ENCODE results near the gene CACNA1H. TPM values are rescaled to one million over a fixed set of nuclear protein-coding genes. Genes with fewer than 3 reads are reported as not detected.

The CACNA1H gene
- total and polyA plus RNA-seq, 9 of the 15 experiments (the other 6 are each of a cell fraction or from before 2014, with no cell fraction given): 0.10 to 0.18 TPM; not detected in 7

- Histone ChIP-seq H3K27me3 (ENCODE audit: control insufficient read depth in 2 of 2, insufficient read depth in 2 of 2, low read length in 2 of 2) (peaks cover 7 to 63% of the 10 kb centered on the region in 2 experiments; a peak in 3 of 5 replicates), H3K4me3 (no peak overlapping the region), H4K20me1 (replicated peaks; ENCODE audit: control insufficient read depth, insufficient read depth, low read length) (peaks cover 6% of the 10 kb centered on the region; the same call in 1 of the 2 replicates), H2AFZ (ENCODE audit: low read depth, low read length) (no peak overlapping the region), H3K79me2 (ENCODE audit: control insufficient read depth, insufficient read depth, low read length) (no peaks in the 10 kb centered on the region), H3K36me3 (ENCODE audit: control insufficient read depth, insufficient read depth, low read length) (no peaks in the 10 kb centered on the region), H3K9me3 (replicated peaks; ENCODE audit: control insufficient read depth, insufficient read depth, low read depth, low read length) (no peaks in the 10 kb centered on the region), H3K4me1 (replicated peaks in 1 of 2; ENCODE audit: control insufficient read depth in 2 of 2, insufficient read depth in 2 of 2, low read length in 2 of 2) (peaks cover 0 to 72% of the 10 kb centered on the region in 2 experiments; a peak in 2 of 5 replicates), H3K4me2 (ENCODE audit: insufficient read depth, low read length) (no peak overlapping the region), H3K27ac (ENCODE audit: extremely low read depth, low read depth, low read length) (no peak overlapping the region), H3K9ac (ENCODE audit: insufficient read depth in 1 of 2, low read depth in 2 of 2, low read length in 2 of 2) (no peak overlapping the region), H3K9me1 (ENCODE audit: control insufficient read depth, insufficient read depth, low read length) (no peaks in the 10 kb centered on the region)
- intact Hi-C loops (cut with micrococcal nuclease) (no loop called here), in situ Hi-C loops (cut with MboI) (no loop called here)
- no peak for DNase-seq (ENCODE audit: extremely low read depth in 1 of 4, low spot score in 3 of 4)
- no peak for FAIRE-seq
- no peak for ATAC-seq
- under 1% methylated on average over 15 of the region's 19 CpGs for WGBS (ENCODE audit: insufficient coverage, low coverage, missing lambda C conversion rate)
- ChIA-PET POLR2A (no interaction called here), CTCF (ENCODE audit: low intra/inter-chr PET ratio) (no interaction called here)
- no TSS peak for BruUV-seq (replicated peaks)
- TF ChIP-seq GABPB1 (CRISPR knock-in tag; IDR thresholded peaks at IDR 0.05) (no peak), MBD1 (CRISPR knock-in tag; IDR thresholded peaks at IDR 0.05) (no peak), SMARCC2 (IDR thresholded peaks at IDR 0.05; ENCODE audit: low read depth) (no peak), ZC3H11A (IDR thresholded peaks at IDR 0.05; ENCODE audit: low read depth, low read length) (no peak), HDAC8 (tag; IDR thresholded peaks at IDR 0.05) (no peak), ZNF518B (CRISPR knock-in tag; IDR thresholded peaks at IDR 0.05) (no peak), RBM25 (IDR thresholded peaks at IDR 0.05; ENCODE audit: low read depth, low read length, severe bottlenecking) (no peak), CCNT2 (IDR thresholded peaks at IDR 0.05; ENCODE audit: borderline replicate concordance, extremely low read depth, insufficient read length, low read depth, low read length) (no peak), KDM5B (IDR thresholded peaks at IDR 0.05; ENCODE audit: insufficient replicate concordance, low read depth, low read length) (no peak), ZEB2 (IDR thresholded peaks at IDR 0.05) (no peak), LARP7 (IDR thresholded peaks at IDR 0.05) (no peak), SIN3B (IDR thresholded peaks at IDR 0.05; ENCODE audit: low read depth) (no peak)
- TF ChIP-seq, protein P1, sequence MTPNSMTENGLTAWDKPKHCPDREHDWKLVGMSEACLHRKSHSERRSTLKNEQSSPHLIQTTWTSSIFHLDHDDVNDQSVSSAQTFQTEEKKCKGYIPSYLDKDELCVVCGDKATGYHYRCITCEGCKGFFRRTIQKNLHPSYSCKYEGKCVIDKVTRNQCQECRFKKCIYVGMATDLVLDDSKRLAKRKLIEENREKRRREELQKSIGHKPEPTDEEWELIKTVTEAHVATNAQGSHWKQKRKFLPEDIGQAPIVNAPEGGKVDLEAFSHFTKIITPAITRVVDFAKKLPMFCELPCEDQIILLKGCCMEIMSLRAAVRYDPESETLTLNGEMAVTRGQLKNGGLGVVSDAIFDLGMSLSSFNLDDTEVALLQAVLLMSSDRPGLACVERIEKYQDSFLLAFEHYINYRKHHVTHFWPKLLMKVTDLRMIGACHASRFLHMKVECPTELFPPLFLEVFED (CRISPR knock-in tag; conservative IDR thresholded peaks at IDR 0.05): no peak
Observed at GRCh38 chr16:1119129-1119528, 33.8 kb upstream of the CACNA1H start.

All from K562 (cell line).